ENCODE data around the gene JADE3. TPM values are rescaled to one million over a fixed set of nuclear protein-coding genes. Genes with fewer than 3 reads are reported as not detected.

The JADE3 gene
- total RNA-seq, 1 donor from 2014 or later: 1.8 TPM

GRCh38 chrX:46929439-46930261, 17.4 kb downstream of the JADE3 start:
- TF ChIP-seq CTCF (IDR thresholded peaks at IDR 0.05): no peak
- no peaks in the 10 kb centered on the region for H3K9me3 ChIP-seq
- no peaks in the 10 kb centered on the region for H3K27me3 ChIP-seq
- no peaks in the 10 kb centered on the region for H3K36me3 ChIP-seq
- DNase-seq (ENCODE audit: low spot score in 2 of 2): no peak
- H3K4me1 ChIP-seq: no peaks in the 10 kb centered on the region
- H3K27ac ChIP-seq: no peak overlapping the region
- intact Hi-C loops (cut with DNase I): no loop called here
- H3K4me3 ChIP-seq: no peak overlapping the region

- Histone ChIP-seq H3K27ac (no peak overlapping the region), H3K4me1 (no peaks in the 10 kb centered on the region), H3K27me3 (no peaks in the 10 kb centered on the region), H3K9me3 (no peaks in the 10 kb centered on the region), H3K4me3 (no peak overlapping the region), H3K36me3 (no peaks in the 10 kb centered on the region)
- TF ChIP-seq CTCF (IDR thresholded peaks at IDR 0.05): no peak
- DNase-seq (ENCODE audit: low spot score in 2 of 2): no peak
- intact Hi-C loops (cut with DNase I): no loop called here
Observed at GRCh38 chrX:46935295-46935694, 23.1 kb downstream of the JADE3 start.

- no peak for DNase-seq (ENCODE audit: low spot score in 2 of 2)
- Histone ChIP-seq H3K9me3 (no peaks in the 10 kb centered on the region), H3K36me3 (no peaks in the 10 kb centered on the region), H3K27me3 (no peaks in the 10 kb centered on the region), H3K27ac (no peak overlapping the region), H3K4me1 (no peaks in the 10 kb centered on the region), H3K4me3 (no peak overlapping the region)
- no peak for TF ChIP-seq CTCF (IDR thresholded peaks at IDR 0.05)
- intact Hi-C loops (cut with DNase I): no loop called here
Observed at GRCh38 chrX:46938589-46938988, 26.4 kb downstream of the JADE3 start.

GRCh38 chrX:46941341-46941740, 29.1 kb downstream of the JADE3 start:
- TF ChIP-seq CTCF (IDR thresholded peaks at IDR 0.05): no peak

GRCh38 chrX:46953137-46953527, 40.9 kb downstream of the JADE3 start:
- no peaks in the 10 kb centered on the region for H3K9me3 ChIP-seq
- intact Hi-C loops (cut with DNase I): no loop called here
- H3K4me1 ChIP-seq: peaks cover 0 to 4% of the 10 kb centered on the region in 2 donors
- no peak for DNase-seq (ENCODE audit: low spot score in 2 of 2)
- H3K36me3 ChIP-seq: no peaks in the 10 kb centered on the region
- no peaks in the 10 kb centered on the region for H3K27me3 ChIP-seq
- H3K4me3 ChIP-seq: no peak overlapping the region
- H3K27ac ChIP-seq: no peak overlapping the region
- TF ChIP-seq CTCF (IDR thresholded peaks at IDR 0.05): no peak

More at GRCh38 chrX:46941341-46941740, 29.1 kb downstream of the JADE3 start:
- H3K36me3 ChIP-seq: no peaks in the 10 kb centered on the region
- no peaks in the 10 kb centered on the region for H3K9me3 ChIP-seq
- H3K4me1 ChIP-seq: no peaks in the 10 kb centered on the region
- intact Hi-C loops (cut with DNase I): no loop called here
- no peak for DNase-seq (ENCODE audit: low spot score in 2 of 2)
- H3K27ac ChIP-seq: no peak overlapping the region
- no peak overlapping the region for H3K4me3 ChIP-seq
- no peaks in the 10 kb centered on the region for H3K27me3 ChIP-seq

Data from ascending aorta (tissue), 2 donors.